HG03565 (cell line): ENCODE data around the gene MLXIP.
"Not testable (repeated sequence)": the region's sequence is repeated elsewhere in the genome, so short reads cannot be mapped to it uniquely, and the experiment has no call there.

Experiments
- ATAC-seq: cut with Tn5 transposase; IDR thresholded peaks from one replicate; pipeline ENCODE4 v1.9.1; 2021; ENCODE audit warnings: mild to moderate bottlenecking, moderate library complexity; ENCODE audit not compliant: unreplicated experiment

MLXIP gene

GRCh38 chr12:122078141-122079032 lies at the start of gene MLXIP:
Gene MLXIP, plus strand, starts transcription at chr12:122078756. Its CDS starts 98 bp downstream, at chr12:122078854.
- peak; percentile 66 for ATAC-seq

DNA sequence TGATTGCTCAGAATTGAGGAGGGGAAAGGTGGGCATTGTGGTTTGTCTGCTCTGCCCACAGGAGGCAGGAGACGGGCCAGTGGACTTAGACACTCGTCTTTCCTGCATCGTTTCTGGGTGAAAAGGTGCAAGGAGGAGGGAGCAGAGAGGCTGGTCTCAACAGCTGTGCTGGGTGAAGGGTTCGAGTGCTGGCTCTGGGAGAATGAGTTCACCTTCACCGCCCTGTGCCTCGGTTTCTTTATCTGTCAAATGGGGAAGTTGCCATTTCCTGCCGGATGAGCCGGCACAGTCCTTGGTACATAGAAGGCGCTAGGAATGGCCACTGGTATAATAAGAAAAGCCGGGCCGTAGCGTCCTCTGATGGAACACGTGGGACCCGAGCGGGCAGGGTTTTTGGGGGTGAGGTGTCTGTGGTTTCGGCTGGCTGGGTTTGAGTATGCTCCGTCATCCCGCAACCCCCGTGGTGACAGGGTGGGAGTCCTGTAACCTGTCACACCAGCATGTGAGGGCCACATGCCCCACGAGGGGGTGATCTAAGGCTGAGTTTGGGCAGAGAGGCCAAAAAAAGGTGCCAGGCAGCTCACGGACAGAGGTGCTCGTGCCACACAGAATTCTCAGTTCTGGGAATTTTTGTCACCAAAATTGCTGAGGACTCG lies 49.5 kb upstream of the MLXIP start:
- no peak for ATAC-seq

- no peak for ATAC-seq
These were observed 48.7 kb upstream of the MLXIP start for GRCh38 chr12:122029620-122030423.

DNA sequence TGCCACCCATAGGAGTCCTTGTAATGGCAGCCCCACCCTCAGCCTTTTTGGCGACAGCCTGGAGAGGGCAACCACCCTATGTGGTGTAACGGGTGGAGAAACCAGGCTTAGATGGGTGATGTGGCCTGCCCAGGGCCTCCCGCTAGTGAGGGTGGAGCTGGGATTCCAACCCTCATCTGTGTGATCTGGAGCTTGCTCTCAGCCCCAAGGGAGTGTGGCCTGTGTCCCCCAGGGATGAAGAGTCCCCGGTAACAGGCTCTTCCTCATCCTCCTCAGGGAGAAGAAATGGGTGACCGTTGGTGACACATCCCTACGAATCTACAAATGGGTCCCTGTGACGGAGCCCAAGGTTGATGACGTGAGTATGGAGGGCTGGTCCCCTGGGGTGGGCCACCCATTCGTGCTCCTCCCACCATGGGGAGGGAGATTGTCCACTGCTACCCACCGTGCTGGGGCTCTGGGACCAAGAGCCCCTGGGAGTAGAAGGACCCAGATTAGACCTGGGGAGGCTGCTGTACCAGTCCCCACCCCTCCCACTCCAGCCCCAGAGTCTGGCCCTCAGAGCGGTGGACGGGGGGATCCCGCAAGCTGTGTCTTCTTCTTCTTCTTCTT lies 48.0 kb upstream of the MLXIP start:
- no peak for ATAC-seq

DNA sequence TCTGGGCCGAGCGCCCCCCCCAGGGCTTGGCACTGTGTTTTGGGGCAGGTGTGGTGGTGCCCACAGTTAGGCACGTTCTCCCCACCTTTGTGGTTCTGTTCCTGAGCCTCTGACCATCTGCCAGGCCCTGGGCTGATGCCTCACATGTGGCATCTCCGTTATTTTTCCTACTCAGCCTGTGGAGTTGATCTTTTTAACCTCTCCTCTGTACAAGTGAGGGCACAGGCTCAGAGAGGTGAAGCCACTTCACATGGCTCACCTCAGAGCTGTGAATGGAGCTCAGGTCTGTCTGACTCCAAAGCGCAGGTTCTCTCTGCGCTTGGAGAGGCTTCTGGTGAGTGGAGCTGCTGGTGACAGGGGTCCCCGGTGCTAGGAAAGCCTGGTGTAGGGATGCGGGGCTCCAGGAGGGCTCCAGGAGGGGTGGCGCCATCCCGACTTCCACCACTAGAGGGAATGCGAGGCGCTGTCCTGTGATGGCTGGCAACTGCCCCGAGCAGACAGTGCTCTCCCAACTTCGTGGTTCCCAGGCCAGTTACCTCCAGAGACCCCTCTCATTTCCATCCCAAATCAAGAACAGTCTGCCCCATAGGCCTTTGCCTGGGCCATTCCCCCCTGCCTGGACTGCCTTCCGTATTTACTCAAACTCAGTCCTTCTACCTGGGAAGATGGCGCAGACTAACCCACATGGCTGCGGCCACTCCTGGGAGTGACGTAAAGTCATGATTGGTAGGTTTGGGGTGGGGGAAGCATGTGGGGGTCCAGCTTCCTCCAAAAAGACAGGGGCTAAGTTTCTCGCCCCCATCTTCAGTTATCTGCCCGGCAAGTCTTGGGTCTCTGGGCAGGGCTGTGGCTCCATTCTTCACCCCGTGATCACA lies 47.0 kb upstream of the MLXIP start:
- ATAC-seq, result no peak

DNA sequence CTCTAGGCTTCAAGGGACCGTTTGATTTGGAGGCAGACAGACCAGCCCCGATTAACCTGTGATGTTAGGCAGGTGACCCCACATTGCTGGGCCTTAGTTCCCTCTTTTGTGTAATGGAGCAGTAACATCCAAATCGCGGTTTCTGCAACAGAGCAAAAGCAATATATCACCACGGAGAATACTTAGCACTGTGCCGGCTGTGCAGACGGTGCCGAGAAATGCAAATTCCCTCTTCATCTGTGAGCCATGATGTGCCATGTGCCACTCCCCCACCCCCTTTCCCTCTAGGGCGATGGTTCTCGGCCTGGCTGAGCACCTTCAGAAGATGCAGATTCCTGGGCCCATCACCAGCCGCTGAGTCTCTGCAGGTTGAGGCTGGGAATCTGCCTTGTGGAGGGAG lies 46.0 kb upstream of the MLXIP start:
- ATAC-seq, result no peak

DNA sequence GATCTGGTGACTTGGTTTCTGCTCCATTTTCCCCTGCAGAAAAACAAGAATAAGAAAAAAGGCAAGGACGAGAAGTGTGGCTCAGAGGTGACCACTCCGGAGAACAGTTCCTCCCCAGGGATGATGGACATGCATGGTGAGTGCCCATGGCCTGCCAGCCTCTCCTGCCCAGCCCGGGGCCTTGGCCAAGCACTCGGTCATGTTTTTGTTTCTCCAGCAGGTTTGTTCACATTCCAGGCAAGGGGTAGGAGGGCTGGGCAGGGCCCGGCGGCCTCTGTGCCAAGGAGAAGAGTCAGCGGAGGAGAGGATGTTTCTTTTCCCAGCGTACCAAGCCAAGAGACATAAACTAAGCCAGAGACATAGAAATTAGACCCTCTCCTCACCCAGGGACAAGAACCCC lies 43.3 kb upstream of the MLXIP start:
- no peak for ATAC-seq

DNA sequence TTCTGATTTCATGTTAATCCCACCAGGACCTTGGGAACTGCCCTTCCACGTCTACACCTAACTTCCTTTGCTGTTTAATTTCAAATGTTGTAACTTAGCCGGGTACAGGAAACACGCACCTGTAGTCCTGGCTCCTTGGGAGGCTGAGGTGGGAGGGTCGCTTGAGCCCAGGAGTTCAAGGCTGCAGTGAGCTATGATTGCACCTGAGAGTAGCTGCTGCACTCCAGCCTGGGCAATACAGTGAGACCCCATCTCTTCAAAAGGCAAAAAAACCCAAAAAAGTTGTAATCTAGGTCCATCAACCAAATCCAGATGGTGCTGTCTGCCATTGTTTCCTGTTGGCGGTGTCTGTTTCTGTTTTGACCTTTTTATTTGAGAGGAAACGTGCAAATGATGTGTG lies 42.4 kb upstream of the MLXIP start:
- no peak for ATAC-seq

DNA sequence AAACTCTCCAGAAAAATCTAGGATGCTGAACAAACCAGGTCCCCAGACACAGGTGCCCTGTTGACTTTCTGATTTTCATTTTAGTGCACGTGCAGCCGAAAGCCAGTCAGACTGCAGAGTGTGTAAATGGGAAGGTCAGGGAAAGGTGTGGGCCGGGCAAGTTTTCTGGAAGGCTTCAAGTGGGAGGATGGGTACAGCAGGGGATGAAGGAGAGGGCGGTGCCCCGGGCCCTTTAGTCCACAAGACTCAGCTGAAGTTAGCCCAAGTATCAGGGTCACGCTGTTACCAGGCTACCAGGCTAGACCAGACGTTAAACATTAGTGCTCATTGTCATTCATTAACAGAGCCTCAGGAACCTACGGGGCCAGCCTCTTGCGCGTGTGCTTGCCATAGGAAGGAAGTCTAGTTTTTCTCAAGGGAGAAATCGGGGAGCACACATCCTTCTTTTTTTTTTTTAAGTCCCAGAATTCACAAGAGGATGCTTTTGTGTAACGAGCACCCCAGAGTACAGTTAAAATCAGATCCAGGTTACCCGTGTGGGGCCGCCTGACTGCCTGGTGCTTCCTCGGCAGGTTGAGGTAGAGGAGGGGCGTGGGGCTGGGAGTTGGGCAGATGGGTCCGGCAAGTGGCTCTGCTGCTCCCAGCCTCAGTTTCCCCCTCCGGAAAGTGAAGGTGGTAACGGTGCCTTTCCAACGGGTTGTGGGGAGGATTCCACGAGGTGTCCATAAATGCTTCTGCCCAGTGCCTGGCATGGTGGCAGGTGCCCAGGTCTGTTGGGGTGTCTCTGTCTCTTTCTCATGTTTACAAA lies 37.8 kb upstream of the MLXIP start:
- ATAC-seq, result no peak

GRCh38 chr12:122041458-122041857 lies 37.1 kb upstream of the MLXIP start:
- ATAC-seq, result not testable (repeated sequence)

GRCh38 chr12:122042910-122043309 lies 35.6 kb upstream of the MLXIP start:
- no peak for ATAC-seq

DNA sequence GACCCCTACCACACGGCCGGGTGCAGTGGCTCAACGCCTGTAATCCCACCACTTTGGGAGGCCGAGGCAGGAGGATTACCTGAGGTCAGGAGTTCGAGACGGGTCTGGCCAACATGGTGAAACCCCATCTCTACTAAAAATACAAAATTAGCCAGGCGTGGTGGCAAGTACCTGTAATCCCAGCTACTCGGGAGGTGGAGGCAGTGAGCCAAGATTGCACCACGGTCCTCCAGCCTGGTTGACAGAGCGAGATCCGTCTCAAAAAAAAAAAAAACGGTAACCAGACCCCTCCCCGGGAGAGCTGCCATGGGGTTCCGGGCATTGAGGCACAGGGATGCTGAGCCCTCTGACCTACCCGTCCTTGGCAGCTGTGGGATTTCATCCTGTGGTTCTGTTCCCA lies 35.1 kb upstream of the MLXIP start:
- ATAC-seq, result no peak

- no peak for ATAC-seq
These were observed 33.3 kb upstream of the MLXIP start for GRCh38 chr12:122045262-122045661.

DNA sequence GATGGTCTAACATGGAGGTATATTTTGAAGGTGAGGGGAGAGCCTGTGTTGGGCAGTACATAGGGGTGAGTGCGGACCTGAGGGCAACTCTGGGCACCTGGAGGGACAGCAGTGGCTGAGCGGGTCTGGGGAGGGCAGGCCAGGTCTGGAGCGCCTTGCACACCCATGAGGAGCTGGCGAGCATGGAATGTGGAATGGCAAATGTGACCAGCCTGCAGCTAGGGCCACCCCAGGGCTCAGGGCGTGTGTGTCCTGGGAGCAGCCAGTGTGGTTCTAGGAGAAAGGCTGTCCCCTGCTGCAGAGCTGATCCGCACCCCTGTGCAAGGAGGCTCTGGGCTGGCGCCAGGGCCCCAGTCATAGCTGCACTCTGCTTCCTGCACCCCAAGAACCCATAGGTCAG lies 32.4 kb upstream of the MLXIP start:
- ATAC-seq, result no peak

- no peak for ATAC-seq
These were observed 30.4 kb upstream of the MLXIP start for GRCh38 chr12:122048151-122048550.

DNA sequence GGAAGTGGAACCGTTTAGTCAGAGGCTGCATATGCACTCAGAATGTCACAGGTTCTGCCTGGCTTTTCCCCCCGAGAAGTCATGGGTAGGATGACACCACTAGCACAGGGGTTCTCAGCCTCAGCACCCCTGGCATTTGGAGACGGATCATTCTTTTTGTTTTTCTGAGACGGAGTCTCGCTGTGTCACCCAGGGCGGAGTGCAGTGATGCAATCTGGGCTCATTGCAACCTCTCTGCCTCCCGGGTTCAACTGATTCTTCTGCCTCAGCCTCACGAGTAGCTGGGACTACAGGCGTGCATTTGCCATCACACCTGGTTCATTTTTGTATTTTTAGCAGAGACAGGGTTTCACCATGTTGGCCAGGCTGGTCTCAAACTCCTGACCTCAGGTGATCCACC lies 28.7 kb upstream of the MLXIP start:
- ATAC-seq, result no peak

DNA sequence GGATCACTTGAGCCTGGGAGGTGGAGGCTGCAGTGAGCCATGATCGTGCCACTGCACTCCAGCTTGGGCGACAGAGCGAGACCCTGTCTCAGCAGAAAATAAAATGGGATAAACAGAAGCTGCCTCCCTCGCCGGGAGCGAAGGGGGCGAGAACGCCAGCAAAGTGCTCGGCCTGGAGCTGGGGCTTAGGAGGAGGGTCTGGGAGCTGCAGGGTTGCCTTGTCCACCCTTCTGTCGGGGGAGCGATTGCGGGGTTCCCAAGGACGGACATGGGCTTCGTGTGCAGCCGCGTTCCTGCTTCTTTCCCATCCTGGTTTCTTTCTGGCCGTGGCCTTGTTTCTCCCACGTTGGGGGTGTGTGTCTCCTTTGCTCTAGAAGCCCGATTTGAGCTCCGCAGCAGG lies 27.9 kb upstream of the MLXIP start:
- ATAC-seq, result no peak

GRCh38 chr12:122051231-122051876 lies 27.2 kb upstream of the MLXIP start:
- ATAC-seq, result no peak

DNA sequence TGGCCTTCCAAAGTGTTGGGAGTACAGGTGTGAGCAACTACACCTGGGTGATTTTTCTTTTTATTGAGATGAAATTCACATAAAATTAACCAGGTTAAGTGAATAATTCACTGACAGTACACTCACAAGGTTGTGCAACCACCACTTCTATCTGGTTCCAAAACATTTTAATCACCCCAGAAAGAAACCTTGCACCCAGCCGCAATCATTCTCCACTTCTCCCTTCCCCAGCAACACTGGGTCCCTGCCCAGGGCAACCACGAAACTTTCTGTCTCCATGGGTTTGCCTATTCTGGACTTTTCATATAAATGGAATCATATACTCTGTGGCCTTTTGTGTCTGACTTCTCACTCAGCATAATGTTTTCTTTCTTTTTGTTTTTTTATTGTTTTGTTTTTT lies 26.3 kb upstream of the MLXIP start:
- no peak for ATAC-seq
